Liver (tissue), 9 donors: ENCODE results near the gene ARHGAP8. TPM values are rescaled to one million over a fixed set of nuclear protein-coding genes. Genes with fewer than 3 reads are reported as not detected.

Experiments
- DNase-seq: peaks from one replicate; pipeline ENCODE4 v3.0.0-alpha.2; 2017; ENCODE audit warnings: low spot score
- H3K27ac ChIP-seq, 2 donors: one replicate each; pipeline ENCODE4 v1.7.0; 2013; ENCODE audit warnings: inconsistent platforms in 2 of 2, low read length in 2 of 2, control low read depth in 1 of 2, low read depth in 1 of 2, mild to moderate bottlenecking in 1 of 2
- H3K27me3 ChIP-seq, 4 donors: one replicate each; pipeline versions ENCODE4 v1.6.1 to v1.7.0; 2013; ENCODE audit warnings: low read length in 3 of 4, inconsistent platforms in 1 of 4, mild to moderate bottlenecking in 1 of 4, moderate library complexity in 1 of 4; ENCODE audit not compliant: control insufficient read depth in 4 of 4, insufficient read depth in 4 of 4
- H3K36me3 ChIP-seq, 4 donors: one replicate each; pipeline versions ENCODE4 v1.6.1 to v1.7.0; 2013; ENCODE audit warnings: low read length in 3 of 4, mild to moderate bottlenecking in 3 of 4, low read depth in 1 of 4, moderate library complexity in 1 of 4; ENCODE audit not compliant: control insufficient read depth in 4 of 4, insufficient read depth in 3 of 4
- H3K4me1 ChIP-seq, 4 donors: one replicate each; pipeline versions ENCODE4 v1.6.1 to v1.7.0; 2013; ENCODE audit warnings: low read length in 3 of 4, mild to moderate bottlenecking in 3 of 4, moderate library complexity in 1 of 4; ENCODE audit not compliant: control insufficient read depth in 4 of 4, insufficient read depth in 4 of 4
- H3K4me3 ChIP-seq, 3 donors: one replicate each; pipeline versions ENCODE4 v1.6.1 to v1.7.0; 2013; ENCODE audit warnings: low read length in 3 of 3, control low read depth in 1 of 3, low read depth in 1 of 3, mild to moderate bottlenecking in 1 of 3
- H3K9ac ChIP-seq, 2 donors: one replicate each; pipeline ENCODE4 v1.7.0; 2013; ENCODE audit warnings: low read length in 2 of 2, mild to moderate bottlenecking in 2 of 2, moderate library complexity in 2 of 2, control low read depth in 1 of 2, low read depth in 1 of 2
- H3K9me3 ChIP-seq, 4 donors: one replicate each; pipeline versions ENCODE4 v1.6.1 to v1.7.0; 2013; ENCODE audit warnings: low read length in 3 of 4; ENCODE audit not compliant: control insufficient read depth in 4 of 4
- EGR1 ChIP-seq, 2 donors: IDR thresholded peaks; 2 replicates each; pipeline ENCODE4 v1.6.1; 2016 to 2018; ENCODE audit warnings: antibody characterized with exemption in 2 of 2, low read depth in 2 of 2
- FOXA1 ChIP-seq: IDR thresholded peaks from 2 replicates; pipeline ENCODE4 v1.6.1; 2016; ENCODE audit warnings: antibody characterized with exemption
- GABPA ChIP-seq, 2 donors: IDR thresholded peaks in 1 of 2; conservative IDR thresholded peaks in 1 of 2; 2 replicates each; pipeline ENCODE4 v1.6.1; 2016; ENCODE audit warnings: antibody characterized with exemption in 2 of 2, mild to moderate bottlenecking in 1 of 2, moderate library complexity in 1 of 2
- HNF4A ChIP-seq, 2 donors: conservative IDR thresholded peaks; 2 replicates each; pipeline ENCODE4 v1.6.1; 2016; ENCODE audit warnings: antibody characterized with exemption in 2 of 2, mild to moderate bottlenecking in 2 of 2
- HNF4G ChIP-seq: IDR thresholded peaks from 2 replicates; pipeline ENCODE4 v1.6.1; 2016; ENCODE audit warnings: antibody characterized with exemption
- JUND ChIP-seq, 2 donors: IDR thresholded peaks; 2 replicates each; pipeline ENCODE4 v1.6.1; 2016; ENCODE audit warnings: antibody characterized with exemption in 2 of 2
- NR2F2 ChIP-seq: IDR thresholded peaks from 2 replicates; pipeline ENCODE4 v1.6.1; 2016; ENCODE audit warnings: antibody characterized with exemption
- RXRA ChIP-seq, 2 donors: IDR thresholded peaks; 2 replicates each; pipeline ENCODE4 v1.6.1; 2017 to 2018; ENCODE audit warnings: antibody characterized with exemption in 2 of 2, mild to moderate bottlenecking in 1 of 2
- SP1 ChIP-seq: IDR thresholded peaks from 2 replicates; pipeline ENCODE4 v1.6.1; 2018; ENCODE audit warnings: antibody characterized with exemption, mild to moderate bottlenecking
- TAF1 ChIP-seq: conservative IDR thresholded peaks from 2 replicates; pipeline ENCODE4 v1.6.1; 2016; ENCODE audit warnings: antibody characterized with exemption, mild to moderate bottlenecking
- YY1 ChIP-seq: IDR thresholded peaks from 2 replicates; pipeline ENCODE4 v1.6.1; 2016; ENCODE audit warnings: antibody characterized with exemption, mild to moderate bottlenecking
- WGBS: extraction: QIAGEN DNeasy Blood & Tissue Kit; methylation state at CpG from one replicate; pipeline ENCODE4 v1.1.7; 2013; 5-methylcytosine and 5-hydroxymethylcytosine counted together
- polyA plus RNA-seq, 2 donors: library from polyadenylated mRNA; stranded (reverse) in 1 of 2; unstranded in 1 of 2; fragments of 200-250 nt in 1 of 2; fragments of >200 nt in 1 of 2; fragmentation: Nextera tagmentation in 1 of 2; extraction: Ambion mirVana in 1 of 2; gene quantifications; one replicate each; pipeline versions ENCODE4 v1.2.1 to v1.2.3, GENCODE V29; 2013 to 2015
- total RNA-seq, 2 donors: library from RNA; depleted of rRNA; stranded (reverse); fragments of >200 nt; gene quantifications; one replicate each; pipeline ENCODE4 v1.2.3, GENCODE V29; 2014
- TF ChIP-seq, protein P1 (sequence below): IDR thresholded peaks from 2 replicates; pipeline ENCODE4 v1.6.1; 2016; ENCODE audit warnings: antibody characterized with exemption
- TF ChIP-seq, protein P2 (sequence below): IDR thresholded peaks from 2 replicates; pipeline ENCODE4 v1.6.1; 2016; ENCODE audit warnings: antibody characterized with exemption
- TF ChIP-seq, protein P3 (sequence below): IDR thresholded peaks from 2 replicates; pipeline ENCODE4 v1.6.1; 2016; ENCODE audit warnings: antibody characterized with exemption
- TF ChIP-seq, protein P4 (sequence below): fragments of 150-350 bp; IDR thresholded peaks from 2 replicates; pipeline ENCODE4 v1.5.1; 2017; ENCODE audit warnings: improper control_type of control experiment, low read depth, low read length; ENCODE audit not compliant: missing input control
- donor health status: healthy.
- donor health status: healthy.
- donor health status: healthy.
- donor health status: healthy.
- donor health status: healthy.

ARHGAP8 gene
- total and polyA plus RNA-seq, 4 donors, result 0.58 to 1.8 (median 1.1) TPM

DNA sequence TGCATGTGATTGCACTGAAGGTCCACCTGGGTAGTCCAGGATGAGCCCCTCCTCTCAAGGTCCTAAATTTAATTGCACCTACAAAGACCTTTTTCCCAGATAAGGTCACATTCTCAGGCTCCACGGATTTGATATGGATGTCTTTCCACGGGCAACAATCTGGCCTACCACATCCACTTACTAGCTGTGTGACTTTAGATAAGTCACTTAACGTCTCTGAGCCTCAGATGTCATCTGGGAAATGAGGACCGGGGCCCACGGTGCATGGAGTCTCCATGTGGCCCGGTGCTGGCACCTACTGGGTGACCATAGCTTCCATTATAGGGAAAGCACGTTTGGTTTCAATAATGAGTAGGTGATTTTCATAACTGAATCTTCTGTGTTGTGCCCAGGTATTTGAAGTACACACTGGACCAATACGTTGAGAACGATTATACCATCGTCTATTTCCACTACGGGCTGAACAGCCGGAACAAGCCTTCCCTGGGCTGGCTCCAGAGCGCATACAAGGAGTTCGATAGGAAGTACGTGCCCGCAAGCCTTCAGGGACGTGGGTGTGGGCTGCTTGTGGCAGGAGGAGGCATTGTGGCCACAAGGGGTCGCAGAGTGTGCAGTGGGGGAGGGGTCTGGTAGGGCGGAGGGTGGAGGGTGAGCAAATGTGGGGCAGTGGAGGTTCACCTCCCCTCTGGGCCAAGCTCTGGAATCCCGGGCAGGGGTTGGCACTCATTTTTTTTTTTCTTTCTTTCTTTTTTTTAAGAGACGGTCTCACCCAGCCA lies 55.7 kb downstream of the ARHGAP8 start:
- no peaks in the 10 kb centered on the region for H3K9me3 ChIP-seq
- WGBS, result 68% methylated on average over 21 of the region's 21 CpGs
- H3K4me3 ChIP-seq, result no peak overlapping the region
- no peak overlapping the region for H3K9ac ChIP-seq
- TF ChIP-seq, protein P1, sequence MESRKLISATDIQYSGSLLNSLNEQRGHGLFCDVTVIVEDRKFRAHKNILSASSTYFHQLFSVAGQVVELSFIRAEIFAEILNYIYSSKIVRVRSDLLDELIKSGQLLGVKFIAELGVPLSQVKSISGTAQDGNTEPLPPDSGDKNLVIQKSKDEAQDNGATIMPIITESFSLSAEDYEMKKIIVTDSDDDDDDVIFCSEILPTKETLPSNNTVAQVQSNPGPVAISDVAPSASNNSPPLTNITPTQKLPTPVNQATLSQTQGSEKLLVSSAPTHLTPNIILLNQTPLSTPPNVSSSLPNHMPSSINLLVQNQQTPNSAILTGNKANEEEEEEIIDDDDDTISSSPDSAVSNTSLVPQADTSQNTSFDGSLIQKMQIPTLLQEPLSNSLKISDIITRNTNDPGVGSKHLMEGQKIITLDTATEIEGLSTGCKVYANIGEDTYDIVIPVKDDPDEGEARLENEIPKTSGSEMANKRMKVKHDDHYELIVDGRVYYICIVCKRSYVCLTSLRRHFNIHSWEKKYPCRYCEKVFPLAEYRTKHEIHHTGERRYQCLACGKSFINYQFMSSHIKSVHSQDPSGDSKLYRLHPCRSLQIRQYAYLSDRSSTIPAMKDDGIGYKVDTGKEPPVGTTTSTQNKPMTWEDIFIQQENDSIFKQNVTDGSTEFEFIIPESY, result no peak
- TF ChIP-seq FOXA1, result no peak
- no peak for TF ChIP-seq JUND (IDR thresholded peaks at IDR 0.05)
- TF ChIP-seq, protein P2, sequence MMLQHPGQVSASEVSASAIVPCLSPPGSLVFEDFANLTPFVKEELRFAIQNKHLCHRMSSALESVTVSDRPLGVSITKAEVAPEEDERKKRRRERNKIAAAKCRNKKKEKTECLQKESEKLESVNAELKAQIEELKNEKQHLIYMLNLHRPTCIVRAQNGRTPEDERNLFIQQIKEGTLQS, result no peak
- no peak for TF ChIP-seq SP1
- no peak for TF ChIP-seq NR2F2
- H3K27ac ChIP-seq, result no peak overlapping the region
- no peaks in the 10 kb centered on the region for H3K36me3 ChIP-seq
- H3K4me1 ChIP-seq, result no peaks in the 10 kb centered on the region
- H3K27me3 ChIP-seq, result no peaks in the 10 kb centered on the region
- no peak for DNase-seq

DNA sequence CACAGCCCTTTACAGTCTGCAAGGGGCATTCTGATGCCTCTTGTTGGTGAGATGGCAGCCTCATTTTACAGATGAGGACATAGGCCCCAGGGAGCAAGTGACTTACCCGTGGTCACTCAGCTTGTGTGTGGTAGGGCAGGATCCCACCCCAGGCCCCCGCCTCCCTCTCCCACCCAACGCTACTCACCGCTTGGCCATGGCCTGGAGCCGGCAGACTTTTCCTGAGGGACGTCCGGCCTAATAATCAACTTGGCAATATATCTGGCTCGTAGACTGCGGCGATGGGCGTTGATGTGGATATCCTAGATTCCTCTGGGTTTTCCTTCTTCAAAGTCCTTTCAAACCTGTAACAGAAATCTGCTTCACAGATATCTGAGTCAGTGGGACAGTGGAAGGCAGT lies 57.1 kb downstream of the ARHGAP8 start:
- Histone ChIP-seq H3K9me3 (no peaks in the 10 kb centered on the region), H3K4me1 (no peaks in the 10 kb centered on the region), H3K9ac (no peak overlapping the region), H3K27ac (no peak overlapping the region), H3K4me3 (no peak overlapping the region), H3K27me3 (no peaks in the 10 kb centered on the region), H3K36me3 (no peaks in the 10 kb centered on the region)
- DNase-seq, result no peak
- TF ChIP-seq, protein P3, sequence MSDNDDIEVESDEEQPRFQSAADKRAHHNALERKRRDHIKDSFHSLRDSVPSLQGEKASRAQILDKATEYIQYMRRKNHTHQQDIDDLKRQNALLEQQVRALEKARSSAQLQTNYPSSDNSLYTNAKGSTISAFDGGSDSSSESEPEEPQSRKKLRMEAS, result no peak
- TF ChIP-seq TAF1, result no peak
- TF ChIP-seq HNF4A (conservative IDR thresholded peaks at IDR 0.05), result no peak
- 95% methylated on average over 11 of the region's 11 CpGs for WGBS

DNA sequence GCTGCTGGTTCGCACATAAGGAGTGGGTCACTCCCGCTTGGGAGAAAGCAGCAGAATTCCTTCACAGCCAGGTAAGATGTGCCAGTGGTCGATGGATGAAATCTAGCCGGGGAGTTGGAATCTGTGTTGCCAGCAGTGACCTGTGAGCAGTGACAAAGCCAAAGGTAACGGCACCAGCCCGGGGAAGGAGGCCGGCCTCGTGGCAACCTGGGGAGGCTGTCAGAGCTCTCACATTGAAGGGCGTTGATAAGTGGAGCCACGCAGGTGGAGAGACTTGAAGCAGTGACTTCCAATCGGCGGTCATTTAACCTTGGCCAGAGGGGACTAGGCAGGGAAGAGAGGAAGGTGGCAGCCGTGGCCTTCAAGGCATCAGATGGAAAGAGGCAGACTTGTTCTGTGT lies 58.8 kb downstream of the ARHGAP8 start:
- Histone ChIP-seq H3K36me3 (no peaks in the 10 kb centered on the region), H3K4me3 (no peak overlapping the region), H3K27me3 (no peaks in the 10 kb centered on the region), H3K27ac (no peak overlapping the region), H3K9me3 (no peaks in the 10 kb centered on the region), H3K9ac (no peak overlapping the region), H3K4me1 (no peaks in the 10 kb centered on the region)
- DNase-seq, result no peak
- WGBS, result 89% methylated on average over 13 of the region's 13 CpGs
- no peak for TF ChIP-seq YY1
- TF ChIP-seq HNF4G, result no peak
- no peak for TF ChIP-seq TAF1
- TF ChIP-seq EGR1 (IDR thresholded peaks at IDR 0.05; ENCODE audit: low read depth in 2 of 2), result no peak
- TF ChIP-seq, protein P4, sequence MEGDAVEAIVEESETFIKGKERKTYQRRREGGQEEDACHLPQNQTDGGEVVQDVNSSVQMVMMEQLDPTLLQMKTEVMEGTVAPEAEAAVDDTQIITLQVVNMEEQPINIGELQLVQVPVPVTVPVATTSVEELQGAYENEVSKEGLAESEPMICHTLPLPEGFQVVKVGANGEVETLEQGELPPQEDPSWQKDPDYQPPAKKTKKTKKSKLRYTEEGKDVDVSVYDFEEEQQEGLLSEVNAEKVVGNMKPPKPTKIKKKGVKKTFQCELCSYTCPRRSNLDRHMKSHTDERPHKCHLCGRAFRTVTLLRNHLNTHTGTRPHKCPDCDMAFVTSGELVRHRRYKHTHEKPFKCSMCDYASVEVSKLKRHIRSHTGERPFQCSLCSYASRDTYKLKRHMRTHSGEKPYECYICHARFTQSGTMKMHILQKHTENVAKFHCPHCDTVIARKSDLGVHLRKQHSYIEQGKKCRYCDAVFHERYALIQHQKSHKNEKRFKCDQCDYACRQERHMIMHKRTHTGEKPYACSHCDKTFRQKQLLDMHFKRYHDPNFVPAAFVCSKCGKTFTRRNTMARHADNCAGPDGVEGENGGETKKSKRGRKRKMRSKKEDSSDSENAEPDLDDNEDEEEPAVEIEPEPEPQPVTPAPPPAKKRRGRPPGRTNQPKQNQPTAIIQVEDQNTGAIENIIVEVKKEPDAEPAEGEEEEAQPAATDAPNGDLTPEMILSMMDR, result no peak
- TF ChIP-seq, protein P1, result no peak
- no peak for TF ChIP-seq SP1
- TF ChIP-seq, protein P2, result no peak
- no peak for TF ChIP-seq RXRA (IDR thresholded peaks at IDR 0.05)
- no peak for TF ChIP-seq GABPA (IDR thresholded peaks at IDR 0.05 in 1 of 2, conservative IDR thresholded peaks at IDR 0.05 in 1 of 2)
- no peak for TF ChIP-seq NR2F2
- TF ChIP-seq FOXA1, result no peak
